ENCODE measurements around the gene TLN1.

DNA sequence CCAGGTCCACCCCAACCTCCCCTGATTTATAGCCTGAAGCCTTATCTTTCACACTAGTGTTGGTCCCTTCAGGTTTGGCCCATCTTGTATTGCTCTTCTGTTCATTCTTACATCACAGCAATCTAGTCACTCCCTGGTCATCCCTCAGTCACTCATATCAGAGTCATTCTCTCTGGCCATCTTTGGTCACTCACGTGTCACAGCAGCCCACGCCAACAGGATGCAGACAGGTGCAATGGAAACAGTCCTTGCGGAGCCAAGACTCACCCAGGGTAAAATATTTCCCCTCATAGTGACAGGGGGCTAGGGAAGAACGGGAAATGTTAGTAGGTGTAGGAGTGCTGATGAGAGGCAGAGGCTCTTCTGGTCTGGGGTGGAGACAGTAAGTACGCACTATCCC, 21.5 kb upstream of the TLN1 start:
- TF ChIP-seq, protein P1, sequence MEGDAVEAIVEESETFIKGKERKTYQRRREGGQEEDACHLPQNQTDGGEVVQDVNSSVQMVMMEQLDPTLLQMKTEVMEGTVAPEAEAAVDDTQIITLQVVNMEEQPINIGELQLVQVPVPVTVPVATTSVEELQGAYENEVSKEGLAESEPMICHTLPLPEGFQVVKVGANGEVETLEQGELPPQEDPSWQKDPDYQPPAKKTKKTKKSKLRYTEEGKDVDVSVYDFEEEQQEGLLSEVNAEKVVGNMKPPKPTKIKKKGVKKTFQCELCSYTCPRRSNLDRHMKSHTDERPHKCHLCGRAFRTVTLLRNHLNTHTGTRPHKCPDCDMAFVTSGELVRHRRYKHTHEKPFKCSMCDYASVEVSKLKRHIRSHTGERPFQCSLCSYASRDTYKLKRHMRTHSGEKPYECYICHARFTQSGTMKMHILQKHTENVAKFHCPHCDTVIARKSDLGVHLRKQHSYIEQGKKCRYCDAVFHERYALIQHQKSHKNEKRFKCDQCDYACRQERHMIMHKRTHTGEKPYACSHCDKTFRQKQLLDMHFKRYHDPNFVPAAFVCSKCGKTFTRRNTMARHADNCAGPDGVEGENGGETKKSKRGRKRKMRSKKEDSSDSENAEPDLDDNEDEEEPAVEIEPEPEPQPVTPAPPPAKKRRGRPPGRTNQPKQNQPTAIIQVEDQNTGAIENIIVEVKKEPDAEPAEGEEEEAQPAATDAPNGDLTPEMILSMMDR (IDR thresholded peaks at IDR 0.05): no peak
- no peak for TF ChIP-seq POLR2A (IDR thresholded peaks at IDR 0.05)
